ENCODE results near the gene RPGRIP1. TPM values are rescaled to one million over a fixed set of nuclear protein-coding genes. Genes with fewer than 3 reads are reported as not detected.

RPGRIP1 gene
- total RNA-seq, 1 donor from 2014 or later = 0.47 TPM

- no peaks in the 10 kb centered on the region for H3K27me3 ChIP-seq
- H3K9me3 ChIP-seq (ENCODE audit: low read depth) = no peaks in the 10 kb centered on the region
- H3K4me1 ChIP-seq = peaks cover 19% of the 10 kb centered on the region
- H3K9ac ChIP-seq = no peak overlapping the region
- H2AFZ ChIP-seq (replicated peaks) = peak overlapping the region; percentile 96
- H3K4me2 ChIP-seq = peak overlapping the region; percentile 83
- H4K20me1 ChIP-seq (ENCODE audit: low read depth) = no peaks in the 10 kb centered on the region
- Mint-ChIP-seq H3K4me3 (peak overlapping the region; percentile 78), H3K27me3 (ENCODE audit: insufficient read depth, low read depth) (peaks cover 5% of the 10 kb centered on the region), H3K9me3 (no peaks in the 10 kb centered on the region), H3K4me1 (peaks cover 26% of the 10 kb centered on the region), H3K36me3 (no peaks in the 10 kb centered on the region), H3K27ac (no peak overlapping the region)
- peaks cover 35% of the 10 kb centered on the region for H3F3A ChIP-seq (ENCODE audit: low read depth)
- H3K79me2 ChIP-seq (ENCODE audit: low read depth) = no peaks in the 10 kb centered on the region
- no peak for DNase-seq (ENCODE audit: low spot score)
- no peak overlapping the region for H3K27ac ChIP-seq
- no peak for TF ChIP-seq CTCF (IDR thresholded peaks at IDR 0.05)
- no peak for TF ChIP-seq EZH2 (IDR thresholded peaks at IDR 0.05)
- no peak for TF ChIP-seq EZH2phosphoT487 (IDR thresholded peaks at IDR 0.05)
- H3K36me3 ChIP-seq = no peaks in the 10 kb centered on the region
- H3K4me3 ChIP-seq = peak overlapping the region; percentile 60
Measured at GRCh38 chr14:21307637-21308036, 27.8 kb downstream of the RPGRIP1 start.

GRCh38 chr14:21308132-21308478 is 28.2 kb downstream of the RPGRIP1 start:
- H3K9me3 Mint-ChIP-seq = no peaks in the 10 kb centered on the region
- no peaks in the 10 kb centered on the region for H4K20me1 ChIP-seq (ENCODE audit: low read depth)
- H3K36me3 Mint-ChIP-seq = no peaks in the 10 kb centered on the region
- peaks cover 26% of the 10 kb centered on the region for H3K4me1 Mint-ChIP-seq
- peaks cover 5% of the 10 kb centered on the region for H3K27me3 Mint-ChIP-seq (ENCODE audit: insufficient read depth, low read depth)
- TF ChIP-seq CTCF (IDR thresholded peaks at IDR 0.05) (no peak), EZH2 (IDR thresholded peaks at IDR 0.05) (no peak), EZH2phosphoT487 (IDR thresholded peaks at IDR 0.05) (no peak)
- H3K27ac ChIP-seq = no peak overlapping the region
- peaks cover 35% of the 10 kb centered on the region for H3F3A ChIP-seq (ENCODE audit: low read depth)
- H3K36me3 ChIP-seq = no peaks in the 10 kb centered on the region
- H3K27me3 ChIP-seq = no peaks in the 10 kb centered on the region
- H3K79me2 ChIP-seq (ENCODE audit: low read depth) = no peaks in the 10 kb centered on the region
- peak overlapping the region; percentile 83 for H3K4me2 ChIP-seq
- no peak for DNase-seq (ENCODE audit: low spot score)
- H2AFZ ChIP-seq (replicated peaks) = peak overlapping the region; percentile 96
- H3K9me3 ChIP-seq (ENCODE audit: low read depth) = no peaks in the 10 kb centered on the region
- peak overlapping the region; percentile 78 for H3K4me3 Mint-ChIP-seq
- H3K4me3 ChIP-seq = peak overlapping the region; percentile 60
- peaks cover 19% of the 10 kb centered on the region for H3K4me1 ChIP-seq
- H3K9ac ChIP-seq = peak overlapping the region; percentile 41
- H3K27ac Mint-ChIP-seq = peak overlapping the region; percentile 38

- H2AFZ ChIP-seq (replicated peaks) = peak overlapping the region; percentile 96
- H3K27ac ChIP-seq = peak overlapping the region; percentile 86
Measured at GRCh38 chr14:21308479-21309237, 28.8 kb downstream of the RPGRIP1 start.

More at GRCh38 chr14:21308479-21309237, 28.8 kb downstream of the RPGRIP1 start:
- H3K27me3 Mint-ChIP-seq (ENCODE audit: insufficient read depth, low read depth) = peaks cover 5% of the 10 kb centered on the region
- peak; percentile 97 for DNase-seq (ENCODE audit: low spot score)
- Histone ChIP-seq H3K79me2 (ENCODE audit: low read depth) (no peaks in the 10 kb centered on the region), H3K4me2 (peak overlapping the region; percentile 83), H3K9ac (peak overlapping the region; percentile 41), H3K36me3 (no peaks in the 10 kb centered on the region), H4K20me1 (ENCODE audit: low read depth) (no peaks in the 10 kb centered on the region), H3K27me3 (no peaks in the 10 kb centered on the region), H3K4me3 (peak overlapping the region; percentile 60), H3F3A (ENCODE audit: low read depth) (peaks cover 35% of the 10 kb centered on the region), H3K9me3 (ENCODE audit: low read depth) (no peaks in the 10 kb centered on the region), H3K4me1 (peaks cover 19% of the 10 kb centered on the region)
- H3K4me1 Mint-ChIP-seq = peaks cover 26% of the 10 kb centered on the region
- H3K9me3 Mint-ChIP-seq = no peaks in the 10 kb centered on the region
- peak overlapping the region; percentile 83 for H3K27ac Mint-ChIP-seq
- H3K4me3 Mint-ChIP-seq = peak overlapping the region; percentile 78
- TF ChIP-seq EZH2 (IDR thresholded peaks at IDR 0.05) (no peak), EZH2phosphoT487 (IDR thresholded peaks at IDR 0.05) (no peak), CTCF (IDR thresholded peaks at IDR 0.05) (no peak)
- no peaks in the 10 kb centered on the region for H3K36me3 Mint-ChIP-seq

Data from neural progenitor cell (in vitro differentiated cells).